Liver (tissue), 9 donors: ENCODE data around the gene PLN. TPM values are rescaled to one million over a fixed set of nuclear protein-coding genes. Genes with fewer than 3 reads are reported as not detected.

Experiments used
- DNase-seq: peaks from one replicate; pipeline ENCODE4 v3.0.0-alpha.2; 2017; ENCODE audit warnings: low spot score
- H3K27ac ChIP-seq, 2 donors: one replicate each; pipeline ENCODE4 v1.7.0; 2013; ENCODE audit warnings: inconsistent platforms in 2 of 2, low read length in 2 of 2, control low read depth in 1 of 2, low read depth in 1 of 2, mild to moderate bottlenecking in 1 of 2
- H3K27me3 ChIP-seq, 4 donors: one replicate each; pipeline versions ENCODE4 v1.6.1 to v1.7.0; 2013; ENCODE audit warnings: low read length in 3 of 4, inconsistent platforms in 1 of 4, mild to moderate bottlenecking in 1 of 4, moderate library complexity in 1 of 4; ENCODE audit not compliant: control insufficient read depth in 4 of 4, insufficient read depth in 4 of 4
- H3K36me3 ChIP-seq, 4 donors: one replicate each; pipeline versions ENCODE4 v1.6.1 to v1.7.0; 2013; ENCODE audit warnings: low read length in 3 of 4, mild to moderate bottlenecking in 3 of 4, low read depth in 1 of 4, moderate library complexity in 1 of 4; ENCODE audit not compliant: control insufficient read depth in 4 of 4, insufficient read depth in 3 of 4
- H3K4me1 ChIP-seq, 4 donors: one replicate each; pipeline versions ENCODE4 v1.6.1 to v1.7.0; 2013; ENCODE audit warnings: low read length in 3 of 4, mild to moderate bottlenecking in 3 of 4, moderate library complexity in 1 of 4; ENCODE audit not compliant: control insufficient read depth in 4 of 4, insufficient read depth in 4 of 4
- H3K4me3 ChIP-seq, 3 donors: one replicate each; pipeline versions ENCODE4 v1.6.1 to v1.7.0; 2013; ENCODE audit warnings: low read length in 3 of 3, control low read depth in 1 of 3, low read depth in 1 of 3, mild to moderate bottlenecking in 1 of 3
- H3K9ac ChIP-seq, 2 donors: one replicate each; pipeline ENCODE4 v1.7.0; 2013; ENCODE audit warnings: low read length in 2 of 2, mild to moderate bottlenecking in 2 of 2, moderate library complexity in 2 of 2, control low read depth in 1 of 2, low read depth in 1 of 2
- H3K9me3 ChIP-seq, 4 donors: one replicate each; pipeline versions ENCODE4 v1.6.1 to v1.7.0; 2013; ENCODE audit warnings: low read length in 3 of 4; ENCODE audit not compliant: control insufficient read depth in 4 of 4
- ATF3 ChIP-seq: IDR thresholded peaks from 2 replicates; pipeline ENCODE4 v1.6.1; 2016; ENCODE audit warnings: antibody characterized with exemption
- CTCF ChIP-seq: fragments of 150-350 bp; IDR thresholded peaks from 2 replicates; pipeline ENCODE4 v1.5.1; 2017; ENCODE audit warnings: improper control_type of control experiment, low read depth, low read length; ENCODE audit not compliant: missing input control
- EGR1 ChIP-seq, 2 donors: IDR thresholded peaks; 2 replicates each; pipeline ENCODE4 v1.6.1; 2016 to 2018; ENCODE audit warnings: antibody characterized with exemption in 2 of 2, low read depth in 2 of 2
- FOXA1 ChIP-seq: IDR thresholded peaks from 2 replicates; pipeline ENCODE4 v1.6.1; 2016; ENCODE audit warnings: antibody characterized with exemption
- FOXA2 ChIP-seq: IDR thresholded peaks from 2 replicates; pipeline ENCODE4 v1.6.1; 2016; ENCODE audit warnings: antibody characterized with exemption
- GABPA ChIP-seq, 2 donors: IDR thresholded peaks in 1 of 2; conservative IDR thresholded peaks in 1 of 2; 2 replicates each; pipeline ENCODE4 v1.6.1; 2016; ENCODE audit warnings: antibody characterized with exemption in 2 of 2, mild to moderate bottlenecking in 1 of 2, moderate library complexity in 1 of 2
- HNF4A ChIP-seq, 2 donors: conservative IDR thresholded peaks; 2 replicates each; pipeline ENCODE4 v1.6.1; 2016; ENCODE audit warnings: antibody characterized with exemption in 2 of 2, mild to moderate bottlenecking in 2 of 2
- HNF4G ChIP-seq: IDR thresholded peaks from 2 replicates; pipeline ENCODE4 v1.6.1; 2016; ENCODE audit warnings: antibody characterized with exemption
- JUND ChIP-seq, 2 donors: IDR thresholded peaks; 2 replicates each; pipeline ENCODE4 v1.6.1; 2016; ENCODE audit warnings: antibody characterized with exemption in 2 of 2
- MAX ChIP-seq: IDR thresholded peaks from 2 replicates; pipeline ENCODE4 v1.6.1; 2016; ENCODE audit warnings: antibody characterized with exemption
- RAD21 ChIP-seq, 2 donors: IDR thresholded peaks; 2 replicates each; pipeline ENCODE4 v1.6.1; 2016; ENCODE audit warnings: antibody characterized with exemption in 2 of 2, mild to moderate bottlenecking in 2 of 2
- REST ChIP-seq: IDR thresholded peaks from 2 replicates; pipeline ENCODE4 v1.6.1; 2016; ENCODE audit warnings: antibody characterized with exemption, mild to moderate bottlenecking
- RXRA ChIP-seq, 2 donors: IDR thresholded peaks; 2 replicates each; pipeline ENCODE4 v1.6.1; 2017 to 2018; ENCODE audit warnings: antibody characterized with exemption in 2 of 2, mild to moderate bottlenecking in 1 of 2
- SP1 ChIP-seq: IDR thresholded peaks from 2 replicates; pipeline ENCODE4 v1.6.1; 2018; ENCODE audit warnings: antibody characterized with exemption, mild to moderate bottlenecking
- TAF1 ChIP-seq: conservative IDR thresholded peaks from 2 replicates; pipeline ENCODE4 v1.6.1; 2016; ENCODE audit warnings: antibody characterized with exemption, mild to moderate bottlenecking
- ZBTB33 ChIP-seq: IDR thresholded peaks from 2 replicates; pipeline ENCODE4 v1.6.1; 2016; ENCODE audit warnings: antibody characterized with exemption
- WGBS: extraction: QIAGEN DNeasy Blood & Tissue Kit; methylation state at CpG from one replicate; pipeline ENCODE4 v1.1.7; 2013; 5-methylcytosine and 5-hydroxymethylcytosine counted together
- polyA plus RNA-seq, 2 donors: library from polyadenylated mRNA; stranded (reverse) in 1 of 2; unstranded in 1 of 2; fragments of 200-250 nt in 1 of 2; fragments of >200 nt in 1 of 2; fragmentation: Nextera tagmentation in 1 of 2; extraction: Ambion mirVana in 1 of 2; gene quantifications; one replicate each; pipeline versions ENCODE4 v1.2.1 to v1.2.3, GENCODE V29; 2013 to 2015
- total RNA-seq, 2 donors: library from RNA; depleted of rRNA; stranded (reverse); fragments of >200 nt; gene quantifications; one replicate each; pipeline ENCODE4 v1.2.3, GENCODE V29; 2014
- donor health status: healthy.
- donor health status: healthy.
- donor health status: healthy.
- donor health status: healthy.
- donor health status: healthy.

The PLN gene
- total and polyA plus RNA-seq, 4 donors = 0.14 to 1.3 (median 0.44) TPM

- no peak overlapping the region for H3K4me3 ChIP-seq
- TF ChIP-seq EGR1 (IDR thresholded peaks at IDR 0.05; ENCODE audit: low read depth in 2 of 2) (no peak), ATF3 (no peak), FOXA2 (no peak), JUND (IDR thresholded peaks at IDR 0.05) (no peak), GABPA (IDR thresholded peaks at IDR 0.05 in 1 of 2, conservative IDR thresholded peaks at IDR 0.05 in 1 of 2) (no peak), RXRA (IDR thresholded peaks at IDR 0.05) (no peak), REST (no peak), ZBTB33 (no peak), TAF1 (no peak), HNF4A (conservative IDR thresholded peaks at IDR 0.05) (no peak), RAD21 (IDR thresholded peaks at IDR 0.05) (no peak), MAX (no peak), HNF4G (no peak), SP1 (no peak), CTCF (no peak), FOXA1 (no peak)
- WGBS = 76% methylated on average over 4 of the region's 4 CpGs
- H3K27me3 ChIP-seq = no peaks in the 10 kb centered on the region
- DNase-seq = no peak
- peaks cover 0 to 5% (median under 1%) of the 10 kb centered on the region in 4 donors for H3K4me1 ChIP-seq
- no peaks in the 10 kb centered on the region for H3K9me3 ChIP-seq
- no peak overlapping the region for H3K9ac ChIP-seq
- H3K36me3 ChIP-seq = no peaks in the 10 kb centered on the region
- H3K27ac ChIP-seq = no peak overlapping the region
Measured at GRCh38 chr6:118546164-118546879, 1.8 kb upstream of the PLN start.
